ENCODE measurements around the gene INSYN1.

INSYN1 gene

GRCh38 chr15:73717206-73717605, 35.9 kb downstream of the INSYN1 start:
- H3K4me3 Mint-ChIP-seq: no peak overlapping the region
- no peak for TF ChIP-seq CTCF (IDR thresholded peaks at IDR 0.05; ENCODE audit: unreplicated experiment in 3 of 3)
- H3K27me3 Mint-ChIP-seq (ENCODE audit: low read depth): peaks cover 2% of the 10 kb centered on the region
- no peaks in the 10 kb centered on the region for H3K4me1 Mint-ChIP-seq
- peaks cover 23% of the 10 kb centered on the region for H3K36me3 Mint-ChIP-seq (ENCODE audit: low read depth)
- H3K27ac Mint-ChIP-seq: no peak overlapping the region
- H3K9me3 Mint-ChIP-seq: no peaks in the 10 kb centered on the region

DNA sequence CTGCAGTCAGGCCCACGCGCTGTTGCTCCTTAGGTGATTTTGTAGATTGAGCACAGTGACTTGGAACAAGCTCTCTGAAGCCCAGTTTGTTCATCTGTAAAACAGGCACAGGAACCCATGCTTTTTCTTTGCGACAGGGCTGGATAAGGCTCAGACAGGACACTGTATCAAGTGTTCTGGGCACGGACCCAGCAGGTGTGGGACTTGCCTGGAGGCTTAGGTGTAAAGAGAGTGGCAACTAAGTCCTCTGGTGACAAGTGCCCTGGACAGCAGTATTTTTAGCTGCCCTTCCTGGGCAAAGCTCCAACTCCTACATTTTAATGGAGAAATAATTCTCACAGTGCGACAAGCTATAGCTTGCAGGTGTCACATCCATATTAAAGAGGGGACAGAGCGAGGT, 36.7 kb downstream of the INSYN1 start:
- TF ChIP-seq CTCF (IDR thresholded peaks at IDR 0.05; ENCODE audit: unreplicated experiment in 3 of 3): no peak
- Mint-ChIP-seq H3K27me3 (ENCODE audit: low read depth) (peaks cover 3% of the 10 kb centered on the region), H3K27ac (no peak overlapping the region)

DNA sequence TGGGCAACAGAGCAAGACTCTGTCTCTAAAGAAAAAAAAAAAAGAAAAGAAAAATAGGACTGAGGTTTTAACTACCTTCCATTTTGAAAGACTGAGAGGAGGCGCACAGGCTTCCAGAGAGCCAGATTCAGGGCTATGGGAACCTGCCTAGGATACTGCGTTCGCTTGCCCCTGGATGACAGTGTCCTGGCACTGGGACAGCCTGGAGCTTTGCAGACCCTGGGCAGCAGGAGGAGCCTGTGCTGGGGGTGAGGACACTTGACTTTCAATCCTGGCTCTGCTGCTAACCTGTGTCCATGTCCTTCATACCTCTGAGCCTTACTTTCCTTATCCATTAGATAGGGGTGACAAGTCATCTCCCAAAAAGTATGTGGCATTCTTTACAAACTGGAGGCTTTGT, 37.7 kb downstream of the INSYN1 start:
- TF ChIP-seq CTCF (IDR thresholded peaks at IDR 0.05; ENCODE audit: unreplicated experiment in 3 of 3): no peak
- Mint-ChIP-seq H3K27ac (no peak overlapping the region), H3K4me1 (no peaks in the 10 kb centered on the region), H3K9me3 (no peaks in the 10 kb centered on the region), H3K36me3 (ENCODE audit: low read depth) (peaks cover 32% of the 10 kb centered on the region), H3K27me3 (ENCODE audit: low read depth) (peaks cover 3% of the 10 kb centered on the region), H3K4me3 (no peak overlapping the region)

More for the DNA sequence above, 36.7 kb downstream of the INSYN1 start:
- no peak overlapping the region for H3K4me3 Mint-ChIP-seq
- peaks cover 26% of the 10 kb centered on the region for H3K36me3 Mint-ChIP-seq (ENCODE audit: low read depth)
- H3K9me3 Mint-ChIP-seq: no peaks in the 10 kb centered on the region
- no peaks in the 10 kb centered on the region for H3K4me1 Mint-ChIP-seq

DNA sequence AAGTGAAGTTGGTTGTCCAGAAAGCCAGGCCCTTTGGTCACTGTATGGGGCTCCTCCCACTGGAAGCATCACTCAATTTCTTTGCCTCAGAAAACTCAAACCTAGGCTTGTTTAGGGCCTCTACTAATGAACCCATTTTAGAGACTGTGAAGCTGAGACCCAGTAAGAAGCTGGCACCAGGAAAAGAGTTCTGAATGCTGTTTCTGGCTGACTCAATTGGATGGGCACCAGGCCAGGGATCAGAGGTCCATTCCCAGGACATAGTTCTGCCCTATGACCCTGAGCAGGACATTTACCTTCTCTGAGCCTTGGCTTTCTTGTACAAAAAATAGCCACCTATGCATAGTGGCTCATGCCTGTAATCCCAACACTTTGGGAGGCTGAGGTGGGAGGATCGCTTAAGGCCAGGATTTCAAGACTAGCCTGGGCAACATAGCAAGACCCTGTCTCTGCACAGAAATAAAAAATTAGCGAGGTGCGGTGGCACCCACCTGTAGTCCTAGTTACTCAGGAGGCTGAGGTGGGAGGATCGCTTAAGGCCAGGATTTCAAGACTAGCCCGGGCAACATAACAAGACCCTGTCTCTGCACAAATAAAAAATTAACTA, 38.4 kb downstream of the INSYN1 start:
- H3K4me3 Mint-ChIP-seq: no peak overlapping the region
- TF ChIP-seq CTCF (IDR thresholded peaks at IDR 0.05; ENCODE audit: unreplicated experiment in 3 of 3): no peak
- H3K4me1 Mint-ChIP-seq: no peaks in the 10 kb centered on the region
- H3K9me3 Mint-ChIP-seq: no peaks in the 10 kb centered on the region
- peaks cover 3% of the 10 kb centered on the region for H3K27me3 Mint-ChIP-seq (ENCODE audit: low read depth)
- no peak overlapping the region for H3K27ac Mint-ChIP-seq
- H3K36me3 Mint-ChIP-seq (ENCODE audit: low read depth): peaks cover 32% of the 10 kb centered on the region

DNA sequence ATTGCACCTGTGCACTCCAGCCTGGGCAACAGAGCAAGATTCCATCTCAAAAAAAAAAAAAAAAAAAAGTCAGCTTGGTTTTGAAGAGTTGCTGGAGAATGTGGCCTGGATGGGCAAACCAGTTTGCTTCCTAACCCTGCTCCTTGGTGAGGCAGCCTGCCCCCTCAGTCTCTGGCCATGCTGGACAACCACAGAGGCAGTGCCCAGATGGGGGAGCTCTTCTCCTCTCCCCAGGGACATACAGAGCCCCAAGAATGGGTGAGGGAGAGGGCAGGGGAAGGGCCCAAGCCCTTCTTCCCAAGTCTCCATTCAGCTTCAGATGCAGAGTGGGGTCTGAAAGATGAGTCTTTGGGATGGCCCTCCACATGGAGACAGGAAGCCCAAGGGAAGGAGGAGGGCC, 41.0 kb downstream of the INSYN1 start:
- no peak overlapping the region for H3K4me3 Mint-ChIP-seq
- H3K4me1 Mint-ChIP-seq: no peaks in the 10 kb centered on the region
- peaks cover 54% of the 10 kb centered on the region for H3K36me3 Mint-ChIP-seq (ENCODE audit: low read depth)
- H3K9me3 Mint-ChIP-seq: no peaks in the 10 kb centered on the region
- peaks cover 3% of the 10 kb centered on the region for H3K27me3 Mint-ChIP-seq (ENCODE audit: low read depth)
- TF ChIP-seq CTCF (IDR thresholded peaks at IDR 0.05; ENCODE audit: unreplicated experiment in 3 of 3): no peak
- H3K27ac Mint-ChIP-seq: peak overlapping the region in 1 of 3 experiments; percentile 12

- TF ChIP-seq CTCF (IDR thresholded peaks at IDR 0.05; ENCODE audit: unreplicated experiment in 3 of 3): no peak
- peaks cover 3% of the 10 kb centered on the region for H3K27me3 Mint-ChIP-seq (ENCODE audit: low read depth)
- H3K36me3 Mint-ChIP-seq (ENCODE audit: low read depth): peaks cover 60% of the 10 kb centered on the region
- H3K27ac Mint-ChIP-seq: no peak overlapping the region
- H3K9me3 Mint-ChIP-seq: no peaks in the 10 kb centered on the region
- no peak overlapping the region for H3K4me3 Mint-ChIP-seq
- H3K4me1 Mint-ChIP-seq: no peaks in the 10 kb centered on the region
Measured at GRCh38 chr15:73711526-73711925, 41.6 kb downstream of the INSYN1 start.

All from nephron (organoid).